HG03159 (cell line): ENCODE measurements around the gene STYXL2.

Experiments used
- ATAC-seq: cut with Tn5 transposase; IDR thresholded peaks from one replicate; pipeline ENCODE4 v1.9.1; 2021; ENCODE audit warnings: mild to moderate bottlenecking, moderate library complexity; ENCODE audit not compliant: unreplicated experiment

The STYXL2 gene

DNA sequence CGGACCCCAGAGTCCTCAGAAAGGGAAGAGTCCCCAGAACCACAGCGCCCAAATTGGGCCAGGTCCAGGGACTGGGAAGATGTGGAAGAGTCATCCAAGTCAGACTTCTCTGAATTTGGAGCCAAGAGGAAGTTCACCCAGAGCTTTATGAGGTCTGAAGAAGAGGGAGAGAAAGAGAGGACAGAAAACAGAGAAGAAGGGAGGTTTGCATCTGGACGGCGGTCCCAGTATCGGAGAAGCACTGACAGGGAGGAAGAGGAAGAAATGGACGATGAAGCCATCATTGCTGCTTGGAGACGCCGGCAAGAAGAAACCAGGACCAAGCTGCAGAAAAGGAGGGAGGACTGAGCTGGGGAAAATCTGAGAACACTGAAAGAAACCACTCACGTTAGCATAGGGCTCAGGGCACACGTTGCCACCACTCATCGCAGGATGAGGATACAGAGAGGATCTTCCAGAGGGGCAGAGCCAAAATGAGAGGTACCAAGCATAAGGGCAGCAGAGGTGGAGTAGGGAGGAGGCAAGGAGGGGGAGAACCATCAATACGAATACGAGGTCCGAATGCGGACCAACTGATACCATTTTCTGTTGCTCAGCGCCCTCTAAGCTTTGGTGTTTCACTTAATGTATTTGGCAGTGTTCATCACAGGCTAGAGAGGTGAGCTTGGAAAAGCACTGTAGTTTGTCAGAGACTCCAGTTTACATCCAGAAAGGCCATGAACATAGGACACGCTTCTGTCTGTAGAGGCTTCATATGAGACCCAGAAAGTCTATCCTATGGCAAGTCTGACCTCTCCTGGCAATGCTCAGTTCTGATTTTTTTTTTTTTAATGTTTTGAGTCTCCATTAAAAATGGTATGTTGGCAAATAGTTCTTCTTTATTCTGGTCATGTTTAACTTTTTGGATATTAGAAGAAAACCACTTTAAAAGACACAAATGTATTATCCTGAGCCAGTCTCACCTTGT, 34.7 kb downstream of the STYXL2 start:
- ATAC-seq: no peak

DNA sequence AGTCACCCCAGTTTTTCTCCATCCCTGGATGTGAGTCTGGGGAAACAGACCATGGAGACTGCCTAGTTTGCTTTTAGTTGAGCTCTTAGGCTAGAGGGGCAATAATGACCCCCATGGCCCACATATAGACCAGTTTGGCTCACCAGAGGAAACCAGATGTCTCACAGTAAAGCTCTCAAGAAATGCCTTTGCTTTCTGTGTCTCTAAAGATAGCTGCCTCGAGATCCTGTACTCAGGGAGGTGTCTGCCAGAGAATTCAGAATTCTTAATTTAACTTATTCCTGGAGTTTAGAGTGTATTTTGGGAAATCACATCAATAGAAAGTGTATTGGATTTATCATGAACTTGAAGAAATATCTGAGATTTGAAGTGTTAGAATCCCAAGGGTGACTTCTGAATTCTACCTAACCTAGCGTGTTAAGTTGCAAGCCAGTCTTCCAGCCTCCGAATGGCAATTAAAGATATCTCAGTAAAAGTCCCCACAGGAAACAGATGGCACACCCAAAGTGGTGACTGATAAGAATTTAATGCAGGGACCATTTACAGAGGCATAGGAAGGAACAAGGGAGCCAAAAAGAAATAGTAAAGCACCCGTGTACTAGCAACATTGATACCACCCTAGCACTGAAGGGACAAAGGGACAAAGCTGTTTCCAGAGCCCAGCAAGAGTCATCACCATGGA, 37.1 kb downstream of the STYXL2 start:
- ATAC-seq: no peak

DNA sequence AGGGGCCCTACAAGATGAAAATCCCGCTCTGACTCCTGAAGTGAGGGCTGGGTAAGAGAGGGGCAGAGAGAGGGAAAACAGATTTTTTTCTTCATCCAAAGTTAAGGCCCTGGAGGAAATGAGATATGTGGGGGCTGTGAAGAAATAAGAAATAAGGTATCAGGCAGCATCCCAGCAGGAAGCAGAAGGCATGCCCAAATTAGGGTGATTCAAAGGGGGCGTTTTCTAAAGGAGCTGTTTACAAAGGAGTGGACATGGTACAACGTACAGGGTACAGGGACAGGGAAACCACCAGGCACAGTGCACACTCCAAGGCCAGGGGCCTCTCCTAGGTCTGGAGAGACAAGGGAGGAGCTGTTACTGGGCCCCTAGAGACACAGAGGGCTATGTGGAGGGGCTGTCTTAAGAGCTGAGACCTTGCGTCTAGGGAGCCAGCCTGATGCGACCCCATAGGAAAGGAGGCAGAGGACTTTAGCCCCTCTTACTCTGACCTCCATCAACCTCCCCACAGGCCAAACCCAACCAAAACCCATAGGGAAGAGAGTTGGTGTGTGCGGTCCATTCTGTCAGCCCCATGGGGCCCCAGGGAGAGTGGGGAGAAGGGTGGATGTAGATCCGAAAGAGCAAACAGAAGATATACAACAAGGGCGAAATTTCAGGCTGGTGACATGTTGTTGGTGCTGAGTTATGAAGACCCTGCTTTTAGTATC, 38.6 kb downstream of the STYXL2 start:
- ATAC-seq: no peak

DNA sequence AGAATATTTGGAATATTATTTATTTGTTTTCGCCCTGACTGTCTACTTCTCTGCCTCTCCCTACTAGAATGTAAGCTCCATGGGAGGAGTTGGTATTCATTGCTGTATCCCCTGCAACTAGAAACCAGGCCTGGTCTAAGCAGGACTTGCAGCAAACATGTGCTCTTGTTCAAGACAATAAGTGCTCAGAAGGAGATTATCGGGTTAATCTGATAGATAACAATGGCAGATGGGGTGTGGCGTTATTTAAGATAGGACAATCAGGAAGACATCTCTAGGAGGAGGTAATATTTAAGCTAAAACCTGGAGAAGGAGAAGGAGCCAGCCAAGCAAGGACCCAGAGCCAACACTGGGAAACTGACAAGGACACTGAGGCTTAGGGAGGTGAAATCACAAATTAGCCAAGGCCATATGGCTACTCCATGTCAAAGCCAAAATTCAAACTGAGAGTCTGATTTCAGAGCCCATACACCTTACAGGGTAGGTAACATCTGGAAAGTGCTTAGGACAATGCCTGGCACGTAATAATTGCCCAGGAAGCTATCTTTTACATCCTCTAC, 41.5 kb downstream of the STYXL2 start:
- no peak for ATAC-seq

DNA sequence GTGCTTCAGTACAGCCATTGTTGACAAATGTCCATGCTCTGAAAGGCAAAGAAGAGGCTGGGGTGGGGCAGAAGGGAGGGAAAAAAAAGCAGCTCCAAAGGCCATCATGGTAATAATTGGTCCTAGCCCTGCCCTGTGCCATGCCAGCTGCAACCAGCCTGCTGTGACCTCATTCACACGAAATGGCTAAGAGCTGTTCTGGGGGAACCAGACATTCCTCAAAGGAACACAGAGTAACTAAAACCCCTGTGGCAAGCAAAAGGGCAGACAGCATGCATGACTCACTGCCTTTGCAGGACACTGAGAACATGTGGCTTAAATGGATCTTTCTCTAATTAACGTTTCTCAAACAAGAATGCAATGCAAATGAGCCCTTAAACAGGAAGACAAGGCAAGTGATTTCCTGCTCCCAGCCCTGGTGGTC, 42.3 kb downstream of the STYXL2 start:
- no peak for ATAC-seq

DNA sequence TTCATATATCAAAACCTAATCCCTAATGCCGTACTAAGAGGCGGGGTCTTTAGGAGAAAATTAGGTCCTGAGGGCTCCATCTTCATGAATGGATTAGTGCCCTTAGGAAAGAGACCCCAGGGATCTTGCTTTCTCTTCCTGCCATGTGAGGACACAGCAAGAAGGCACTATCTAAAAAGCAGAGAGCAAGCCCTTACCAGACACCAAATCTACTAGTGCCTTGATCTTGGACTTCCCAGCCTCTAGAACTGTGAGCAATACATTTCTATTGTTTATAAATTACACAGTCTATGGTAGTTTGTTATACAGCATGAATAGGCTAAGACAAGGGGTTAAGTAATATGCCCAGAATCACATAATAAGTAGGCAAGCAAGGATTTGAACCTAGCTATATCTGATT, 42.9 kb downstream of the STYXL2 start:
- no peak for ATAC-seq

DNA sequence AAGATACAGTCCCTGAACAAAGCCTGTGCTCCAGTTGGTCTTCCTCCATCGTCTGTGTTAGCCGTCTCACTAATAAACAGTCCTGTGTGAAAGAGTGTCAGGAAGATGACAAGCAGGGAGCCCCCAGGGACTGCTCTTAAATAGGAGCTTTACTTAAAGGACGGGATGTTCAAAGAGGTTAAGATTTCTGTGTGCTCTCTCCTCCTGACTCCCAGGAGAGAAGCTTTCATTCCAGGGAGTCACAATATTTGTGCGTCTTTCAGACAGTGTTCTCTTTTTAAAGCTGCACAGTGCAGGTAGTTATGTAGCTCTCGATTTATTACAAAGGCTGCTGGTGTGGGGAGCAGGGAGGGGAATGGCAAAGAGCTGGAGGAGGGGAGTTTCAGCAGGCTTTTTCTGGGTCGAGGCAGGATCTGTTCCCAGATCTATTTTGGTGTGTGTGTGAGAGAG, 43.5 kb downstream of the STYXL2 start:
- no peak for ATAC-seq

DNA sequence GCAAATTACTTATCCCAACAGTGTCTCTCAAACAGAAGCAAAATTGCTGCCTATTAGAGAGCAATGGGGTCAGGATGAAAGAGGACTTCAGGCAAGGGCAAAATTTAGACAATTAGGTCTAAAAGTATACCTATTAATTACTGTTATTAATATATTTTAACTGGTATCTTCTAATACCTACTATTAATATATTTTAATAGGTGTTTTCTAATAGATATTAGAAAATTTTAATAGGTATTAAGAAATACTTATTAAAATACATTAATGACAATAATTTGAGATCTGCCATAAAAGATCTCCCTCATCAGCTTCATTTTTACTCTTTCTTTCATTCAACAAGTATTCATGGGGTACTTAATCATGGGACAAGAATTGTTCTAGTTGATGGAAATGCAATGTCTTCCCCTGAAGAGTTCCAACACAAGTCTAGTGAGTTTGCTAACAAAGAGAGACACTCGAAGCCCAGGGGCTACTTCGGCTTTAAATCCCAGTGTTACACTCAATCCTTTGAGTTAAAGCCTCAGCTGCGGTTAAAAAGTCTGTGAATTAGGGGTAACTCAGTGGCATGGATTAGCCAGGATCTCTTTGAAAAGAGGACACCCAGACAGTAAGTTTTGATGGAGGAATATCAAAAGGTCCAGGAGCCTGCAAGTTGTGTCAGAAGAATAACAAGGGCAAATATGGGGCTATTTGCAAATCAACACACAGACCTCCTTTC, 44.1 kb downstream of the STYXL2 start:
- ATAC-seq: no peak

DNA sequence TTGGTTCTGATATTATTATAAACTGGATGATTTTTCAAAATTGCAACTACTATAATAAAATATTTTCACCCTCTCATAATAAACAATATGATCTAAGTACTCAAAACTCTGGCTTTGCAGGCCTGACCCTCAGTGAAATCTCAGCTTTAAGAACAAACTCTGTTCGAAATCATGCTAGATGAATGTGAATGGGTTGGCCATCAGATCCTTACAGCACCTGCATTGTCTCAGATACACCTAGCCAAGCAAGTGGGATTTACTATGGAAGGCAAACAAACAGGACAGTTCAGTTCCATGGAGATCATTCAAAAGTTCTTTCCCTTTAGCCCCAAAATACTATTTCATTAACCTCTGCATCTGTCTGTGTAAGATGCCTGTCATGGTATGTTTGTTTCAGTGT, 44.8 kb downstream of the STYXL2 start:
- no peak for ATAC-seq

DNA sequence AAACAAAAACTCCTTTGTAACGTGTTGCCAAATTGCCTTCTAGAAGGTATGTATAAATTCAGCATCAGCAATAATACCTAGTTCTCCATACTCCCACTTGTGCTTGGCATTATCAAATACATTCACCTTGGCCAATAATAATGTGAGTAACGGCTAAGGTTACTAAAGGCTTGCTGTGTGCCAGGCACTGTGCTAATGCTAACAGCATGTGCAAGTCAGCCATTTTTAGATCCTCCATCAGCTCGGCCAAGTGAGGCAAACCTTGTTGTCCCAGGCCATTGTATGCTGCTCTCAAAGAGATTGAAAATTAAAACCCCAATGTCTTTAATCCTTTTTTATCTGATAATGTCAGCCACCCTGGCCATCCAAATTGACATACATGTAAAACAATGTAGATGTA, 48.1 kb downstream of the STYXL2 start:
- ATAC-seq: no peak
